Progenitor cell of endocrine pancreas (in vitro differentiated cells): ENCODE results near the gene SPATS2L. TPM values are rescaled to one million over a fixed set of nuclear protein-coding genes. Genes with fewer than 3 reads are reported as not detected.

Experiments
- DNase-seq: peaks from one replicate; pipeline ENCODE4 v3.0.0; 2021; ENCODE audit warnings: low spot score; ENCODE audit not compliant: unreplicated experiment
- H3K27ac Mint-ChIP-seq: 2 replicates; pipeline ENCODE4 v1.8.0; 2021; ENCODE audit warnings: mild to moderate bottlenecking, moderate library complexity, mixed read lengths
- H3K27me3 Mint-ChIP-seq: 2 replicates; pipeline ENCODE4 v1.8.0; 2021; ENCODE audit warnings: mixed read lengths
- H3K36me3 Mint-ChIP-seq: 2 replicates; pipeline ENCODE4 v1.8.0; 2022; ENCODE audit warnings: mixed read lengths; ENCODE audit not compliant: insufficient read depth
- H3K4me1 Mint-ChIP-seq: 2 replicates; pipeline ENCODE4 v1.8.0; 2021; ENCODE audit warnings: low read depth, mixed read lengths
- H3K4me3 Mint-ChIP-seq: 2 replicates; pipeline ENCODE4 v1.8.0; 2021; ENCODE audit warnings: low read depth, mild to moderate bottlenecking, moderate library complexity, mixed read lengths
- H3K9me3 Mint-ChIP-seq: 2 replicates; pipeline ENCODE4 v1.8.0; 2021; ENCODE audit warnings: low read depth, mixed read lengths
- CTCF ChIP-seq: fragments of 200-600 bp; sonication (generic); IDR thresholded peaks from one replicate; pipeline ENCODE4 v1.5.0; 2021; ENCODE audit warnings: antibody characterized with exemption, mild to moderate bottlenecking; ENCODE audit not compliant: unreplicated experiment
- total RNA-seq: library from RNA; stranded (reverse); gene quantifications from 2 replicates; pipeline ENCODE4 v1.2.1, GENCODE V29; 2021

SPATS2L gene
- total RNA-seq, 1 donor from 2014 or later: 110 TPM

GRCh38 chr2:200461846-200462710, 155.6 kb downstream of the SPATS2L start:
- H3K4me1 Mint-ChIP-seq: no peaks in the 10 kb centered on the region
- no peak for TF ChIP-seq CTCF
- no peaks in the 10 kb centered on the region for H3K9me3 Mint-ChIP-seq
- H3K36me3 Mint-ChIP-seq: peaks cover 25% of the 10 kb centered on the region
- H3K4me3 Mint-ChIP-seq: no peak overlapping the region
- H3K27me3 Mint-ChIP-seq: no peaks in the 10 kb centered on the region
- no peak for DNase-seq
- H3K27ac Mint-ChIP-seq: peak overlapping the region; percentile 67

GRCh38 chr2:200463452-200463851, 157.0 kb downstream of the SPATS2L start:
- Mint-ChIP-seq H3K36me3 (peaks cover 28% of the 10 kb centered on the region), H3K27ac (no peak overlapping the region)
- TF ChIP-seq CTCF: no peak

GRCh38 chr2:200466425-200467418, 160.2 kb downstream of the SPATS2L start:
- no peak overlapping the region for H3K4me3 Mint-ChIP-seq
- peaks cover 42% of the 10 kb centered on the region for H3K36me3 Mint-ChIP-seq
- peaks cover 10% of the 10 kb centered on the region for H3K4me1 Mint-ChIP-seq
- H3K27ac Mint-ChIP-seq: no peak overlapping the region
- TF ChIP-seq CTCF: no peak
- H3K9me3 Mint-ChIP-seq: no peaks in the 10 kb centered on the region
- no peak for DNase-seq
- H3K27me3 Mint-ChIP-seq: no peaks in the 10 kb centered on the region

More at GRCh38 chr2:200463452-200463851, 157.0 kb downstream of the SPATS2L start:
- no peak for DNase-seq
- Mint-ChIP-seq H3K9me3 (no peaks in the 10 kb centered on the region), H3K27me3 (no peaks in the 10 kb centered on the region), H3K4me1 (no peaks in the 10 kb centered on the region), H3K4me3 (no peak overlapping the region)

GRCh38 chr2:200467806-200468681, 161.6 kb downstream of the SPATS2L start:
- no peaks in the 10 kb centered on the region for H3K27me3 Mint-ChIP-seq
- peaks cover 10% of the 10 kb centered on the region for H3K4me1 Mint-ChIP-seq
- no peaks in the 10 kb centered on the region for H3K9me3 Mint-ChIP-seq
- no peak for TF ChIP-seq CTCF
- peaks cover 44% of the 10 kb centered on the region for H3K36me3 Mint-ChIP-seq
- H3K4me3 Mint-ChIP-seq: no peak overlapping the region
- H3K27ac Mint-ChIP-seq: no peak overlapping the region
- DNase-seq: no peak
